Panc1 (cell line): Measurements from ENCODE around the gene RTCA. TPM values are rescaled to one million over a fixed set of nuclear protein-coding genes. Genes with fewer than 3 reads are reported as not detected.
"Not testable (repeated sequence)": the region's sequence is repeated elsewhere in the genome, so short reads cannot be mapped to it uniquely, and the experiment has no call there.

Experiments used
- ATAC-seq: fragments of 200-7000 bp; cut with Tn5 transposase; 2 replicates; pipeline ENCODE4 v1.9.1; 2020; ENCODE audit warnings: mild to moderate bottlenecking, moderate library complexity
- BruUV-seq: library from RNA; stranded (reverse); fragments of 400-500 nt; replicated peaks from 2 replicates; lab custom pipeline; 2021; lab: Mats Ljungman, UMichigan
- CTCF ChIA-PET: fragments of 300-600 bp; sonication (Branson Sonifier 250); formaldehyde crosslinking; loops from one replicate; lab custom pipeline; 2022; ENCODE audit warnings: antibody characterized with exemption; lab: Charles Lee
- POLR2A ChIA-PET: fragments of 300-600 bp; sonication (Branson Sonifier 250); formaldehyde crosslinking; loops from one replicate; lab custom pipeline; 2022; ENCODE audit warnings: antibody characterized with exemption; lab: Charles Lee
- DNase-seq: peaks from one replicate; pipeline ENCODE4 v3.0.0-alpha.2; 2010; ENCODE audit warnings: low read depth, low spot score
- H3K27ac ChIP-seq: 2 replicates; pipeline ENCODE4 v1.5.1; 2011; ENCODE audit warnings: mild to moderate bottlenecking, low read length, inconsistent platforms
- H3K27me3 ChIP-seq: fragments of 200-500 bp; sonication (Bioruptor generic); 2 replicates; pipeline ENCODE4 v1.6.0; 2014; ENCODE audit warnings: low read length, inconsistent platforms; ENCODE audit not compliant: control insufficient read depth, insufficient read depth
- H3K36me3 ChIP-seq: fragments of 200-500 bp; sonication (Bioruptor generic); 2 replicates; pipeline ENCODE4 v1.5.1; 2014; ENCODE audit warnings: inconsistent platforms, mild to moderate bottlenecking, low read length, moderate library complexity; ENCODE audit not compliant: control insufficient read depth, insufficient read depth
- H3K4me1 ChIP-seq: 2 replicates; pipeline ENCODE4 v1.5.1; 2011; ENCODE audit warnings: inconsistent platforms, mild to moderate bottlenecking, low read length, moderate library complexity; ENCODE audit not compliant: control insufficient read depth, insufficient read depth
- H3K4me3 ChIP-seq, 2 experiments: 2 replicates each; pipeline ENCODE4 v1.5.1; 2011 to 2012; ENCODE audit warnings: low read depth in 2 of 2, low read length in 2 of 2, mild to moderate bottlenecking in 2 of 2, inconsistent platforms in 1 of 2, moderate library complexity in 1 of 2
- H3K9me3 ChIP-seq: fragments of 200-500 bp; sonication (Bioruptor generic); 2 replicates; pipeline ENCODE4 v1.5.1; 2014; ENCODE audit warnings: low read depth, mild to moderate bottlenecking, inconsistent platforms, low read length, moderate library complexity; ENCODE audit not compliant: control insufficient read depth, insufficient read depth
- CTCF ChIP-seq: fragments of 450-650 bp; IDR thresholded peaks from 2 replicates; pipeline ENCODE4 v1.5.1; 2017; ENCODE audit warnings: mild to moderate bottlenecking
- POLR2AphosphoS5 ChIP-seq: IDR thresholded peaks from 2 replicates; pipeline ENCODE4 v1.6.1; 2012; ENCODE audit warnings: mild to moderate bottlenecking, low read depth, low read length, moderate library complexity
- SIN3A ChIP-seq: IDR thresholded peaks from 2 replicates; pipeline ENCODE4 v1.6.1; 2012; ENCODE audit warnings: low read depth, mild to moderate bottlenecking, low read length, moderate library complexity, borderline replicate concordance; ENCODE audit not compliant: insufficient read depth
- TCF7L2 ChIP-seq: IDR thresholded peaks from 2 replicates; pipeline ENCODE4 v1.6.1; 2011; ENCODE audit warnings: mild to moderate bottlenecking, low read depth, low read length, inconsistent platforms
- in situ Hi-C: cut with HindIII; loops from 2 replicates; pipeline ENCODE4 v1.10.0; 2016; ENCODE audit warnings: low sequenced_read_pairs, low pct_unique_long_range_greater_than_20kb
- intact Hi-C: fragments of 100-400 bp; cut with micrococcal nuclease; formaldehyde crosslinking; loops from one replicate; pipeline ENCODE4 v1.10.0; 2022; ENCODE audit not compliant: unreplicated experiment
- total RNA-seq: library from RNA; stranded (reverse); gene quantifications from one replicate; pipeline ENCODE4 v1.2.1, GENCODE V29; 2021; ENCODE audit not compliant: unreplicated experiment
- TF ChIP-seq, protein P1 (sequence below), 2 experiments: IDR thresholded peaks; 2 replicates each; pipeline ENCODE4 v1.6.1; 2011 to 2012; ENCODE audit warnings: low read depth in 2 of 2, control low read depth in 1 of 2, low read length in 1 of 2, mild to moderate bottlenecking in 1 of 2, moderate library complexity in 1 of 2; ENCODE audit not compliant: insufficient read depth in 1 of 2

Gene RTCA
- total RNA-seq, 1 experiment from 2014 or later: 33.1 TPM

- no TSS peak for BruUV-seq
- peaks cover 9% of the 10 kb centered on the region; the same call in 1 of the 2 replicates for H3K36me3 ChIP-seq
- DNase-seq (no peak), ATAC-seq (no peak)
- H3K4me3 ChIP-seq: no peak overlapping the region
- H3K9me3 ChIP-seq: no peaks in the 10 kb centered on the region
- no peaks in the 10 kb centered on the region for H3K27me3 ChIP-seq
- in situ Hi-C loops: no loop called here
- H3K4me1 ChIP-seq: no peaks in the 10 kb centered on the region
- CTCF ChIA-PET: no interaction called here
- TF ChIP-seq, protein P1, sequence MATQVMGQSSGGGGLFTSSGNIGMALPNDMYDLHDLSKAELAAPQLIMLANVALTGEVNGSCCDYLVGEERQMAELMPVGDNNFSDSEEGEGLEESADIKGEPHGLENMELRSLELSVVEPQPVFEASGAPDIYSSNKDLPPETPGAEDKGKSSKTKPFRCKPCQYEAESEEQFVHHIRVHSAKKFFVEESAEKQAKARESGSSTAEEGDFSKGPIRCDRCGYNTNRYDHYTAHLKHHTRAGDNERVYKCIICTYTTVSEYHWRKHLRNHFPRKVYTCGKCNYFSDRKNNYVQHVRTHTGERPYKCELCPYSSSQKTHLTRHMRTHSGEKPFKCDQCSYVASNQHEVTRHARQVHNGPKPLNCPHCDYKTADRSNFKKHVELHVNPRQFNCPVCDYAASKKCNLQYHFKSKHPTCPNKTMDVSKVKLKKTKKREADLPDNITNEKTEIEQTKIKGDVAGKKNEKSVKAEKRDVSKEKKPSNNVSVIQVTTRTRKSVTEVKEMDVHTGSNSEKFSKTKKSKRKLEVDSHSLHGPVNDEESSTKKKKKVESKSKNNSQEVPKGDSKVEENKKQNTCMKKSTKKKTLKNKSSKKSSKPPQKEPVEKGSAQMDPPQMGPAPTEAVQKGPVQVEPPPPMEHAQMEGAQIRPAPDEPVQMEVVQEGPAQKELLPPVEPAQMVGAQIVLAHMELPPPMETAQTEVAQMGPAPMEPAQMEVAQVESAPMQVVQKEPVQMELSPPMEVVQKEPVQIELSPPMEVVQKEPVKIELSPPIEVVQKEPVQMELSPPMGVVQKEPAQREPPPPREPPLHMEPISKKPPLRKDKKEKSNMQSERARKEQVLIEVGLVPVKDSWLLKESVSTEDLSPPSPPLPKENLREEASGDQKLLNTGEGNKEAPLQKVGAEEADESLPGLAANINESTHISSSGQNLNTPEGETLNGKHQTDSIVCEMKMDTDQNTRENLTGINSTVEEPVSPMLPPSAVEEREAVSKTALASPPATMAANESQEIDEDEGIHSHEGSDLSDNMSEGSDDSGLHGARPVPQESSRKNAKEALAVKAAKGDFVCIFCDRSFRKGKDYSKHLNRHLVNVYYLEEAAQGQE (IDR thresholded peaks at IDR 0.05; ENCODE audit: insufficient read depth in 1 of 2, low read depth in 2 of 2, low read length in 1 of 2): no peak
- TF ChIP-seq POLR2AphosphoS5: no peak
- no peak for TF ChIP-seq CTCF
- no peak for TF ChIP-seq TCF7L2
- no peak for TF ChIP-seq SIN3A
- POLR2A ChIA-PET: no interaction called here
- intact Hi-C loops: loop anchor here (5.0 kb wide), 1 partner anchor 165 kb away; no protein-coding TSS in a partner anchor
- no peak overlapping the region for H3K27ac ChIP-seq
These were observed 26.7 kb downstream of the RTCA start for GRCh38 chr1:100292711-100293110.

DNA sequence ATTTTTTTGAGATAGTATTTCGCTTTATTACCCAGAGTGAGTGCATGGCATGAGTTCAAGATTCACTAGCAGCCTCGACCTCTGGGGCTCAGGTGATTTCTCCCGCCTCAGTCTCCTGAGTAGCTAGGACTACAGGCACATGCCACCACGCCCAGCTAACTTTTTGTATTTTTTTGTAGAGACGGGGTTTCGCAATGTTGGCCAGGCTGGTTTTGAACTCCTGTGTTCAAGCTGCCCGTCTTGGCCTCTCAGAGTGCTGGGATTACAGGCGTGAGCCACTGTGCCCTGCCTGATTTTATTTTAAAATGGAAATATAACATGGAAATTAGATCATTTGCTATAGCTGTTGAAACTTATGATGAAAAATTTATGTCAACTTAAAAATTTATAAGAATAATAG lies 30.1 kb downstream of the RTCA start:
- POLR2A ChIA-PET: no interaction called here
- DNase-seq (no peak), ATAC-seq (no peak)
- intact Hi-C loops: no loop called here
- Histone ChIP-seq H3K9me3 (no peaks in the 10 kb centered on the region), H3K27ac (no peak overlapping the region), H3K4me1 (no peaks in the 10 kb centered on the region), H3K36me3 (peaks cover 1% of the 10 kb centered on the region; the same call in 1 of the 2 replicates), H3K4me3 (no peak overlapping the region), H3K27me3 (no peaks in the 10 kb centered on the region)
- CTCF ChIA-PET: no interaction called here
- no TSS peak for BruUV-seq
- TF ChIP-seq CTCF: no peak
- in situ Hi-C loops: no loop called here

GRCh38 chr1:100296997-100297396 lies 31.0 kb downstream of the RTCA start:
- H3K27me3 ChIP-seq, H3K9me3 ChIP-seq, POLR2A ChIA-PET, H3K4me1 ChIP-seq, ATAC-seq, BruUV-seq, DNase-seq, CTCF ChIA-PET, intact Hi-C loops, H3K27ac ChIP-seq, H3K36me3 ChIP-seq, in situ Hi-C loops, H3K4me3 ChIP-seq: not testable (repeated sequence)
